HG03103 (cell line): ENCODE results near the gene NOP53.
"Not testable (repeated sequence)": the region's sequence is repeated elsewhere in the genome, so short reads cannot be mapped to it uniquely, and the experiment has no call there.

Source experiments
- ATAC-seq: cut with Tn5 transposase; IDR thresholded peaks from one replicate; pipeline ENCODE4 v1.9.1; 2021; ENCODE audit warnings: low read depth; ENCODE audit not compliant: unreplicated experiment

Gene NOP53

DNA sequence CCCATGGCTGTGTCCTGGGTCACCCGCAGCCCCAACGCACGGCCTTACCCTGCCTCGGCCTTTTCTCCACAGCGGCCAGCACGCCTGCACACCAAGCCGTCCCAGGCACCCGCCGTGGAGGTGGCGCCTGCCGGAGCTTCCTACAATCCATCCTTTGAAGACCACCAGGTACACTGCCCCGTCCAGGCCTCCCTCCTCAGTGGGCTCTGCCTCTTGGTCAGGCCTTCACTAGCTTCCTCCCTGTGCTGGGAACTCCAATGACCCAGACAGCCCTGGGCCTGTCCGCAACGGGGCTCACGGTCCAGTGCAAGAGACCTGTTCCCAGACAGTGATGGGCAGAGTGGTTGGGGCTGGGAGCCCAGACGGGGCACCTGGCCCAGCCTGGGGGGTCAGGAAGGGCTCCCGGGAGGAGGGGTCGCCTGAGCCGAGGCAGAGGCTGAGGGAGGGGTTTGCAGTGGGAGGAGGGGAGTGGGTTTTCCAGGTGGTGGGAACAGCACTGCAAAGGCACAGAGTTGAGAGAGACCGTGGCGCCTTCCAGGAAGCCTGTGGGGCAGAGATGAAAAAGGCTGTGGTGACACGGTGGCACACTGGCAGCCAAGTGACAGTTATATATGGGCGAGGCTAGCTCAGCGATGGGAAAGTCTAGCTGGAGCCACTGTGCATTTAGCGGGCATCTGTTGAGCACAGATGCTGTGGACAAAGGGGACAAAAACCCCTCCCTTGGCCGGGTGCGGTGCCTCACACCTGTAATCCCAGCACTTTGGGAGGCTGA lies 7.3 kb downstream of the NOP53 start:
- no peak for ATAC-seq

GRCh38 chr19:47754206-47755064 lies 9.1 kb downstream of the NOP53 start:
- ATAC-seq, result no peak

- no peak for ATAC-seq
These were observed 9.9 kb downstream of the NOP53 start for GRCh38 chr19:47755065-47755761.

DNA sequence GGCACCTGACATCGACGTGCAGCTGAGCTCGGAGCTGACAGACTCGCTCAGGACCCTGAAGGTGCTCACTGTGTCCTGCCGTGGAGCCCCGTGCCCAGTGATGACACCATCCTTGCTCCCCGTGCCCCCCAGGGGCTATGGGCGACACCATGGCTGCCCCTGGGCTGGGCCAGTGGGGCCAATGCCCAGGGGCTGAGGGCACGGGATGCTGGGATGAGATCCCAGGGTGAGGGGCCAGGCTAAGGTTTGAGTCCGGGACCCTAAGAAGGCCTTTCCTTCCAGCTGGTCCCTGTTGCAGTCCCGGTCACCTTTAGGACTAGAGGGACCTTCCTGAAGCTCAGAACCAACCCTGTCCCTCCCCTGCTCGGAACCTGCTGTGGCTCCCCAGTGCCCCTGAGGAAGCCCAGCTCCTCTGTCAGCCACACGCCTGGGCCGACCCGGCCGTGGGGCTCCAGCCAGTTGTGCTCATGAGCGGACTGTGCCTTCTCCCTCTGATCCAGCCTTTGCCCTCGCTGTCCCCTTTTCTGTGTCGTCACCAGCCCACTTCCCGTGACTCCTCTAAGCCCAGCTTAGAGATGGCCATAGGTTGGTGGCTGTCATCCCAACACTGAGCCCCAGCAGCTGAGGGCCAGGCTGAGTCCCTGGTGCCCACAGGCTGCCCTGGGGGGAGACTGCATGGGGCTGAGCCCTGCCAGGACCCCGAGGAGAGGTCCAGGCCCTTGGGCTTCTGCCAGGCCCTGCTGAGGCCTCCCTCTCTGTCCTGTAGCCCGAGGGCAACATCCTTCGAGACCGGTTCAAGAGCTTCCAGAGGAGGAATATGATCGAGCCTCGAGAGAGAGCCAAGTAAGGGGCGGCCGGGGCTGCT lies 10.6 kb downstream of the NOP53 start:
- no peak for ATAC-seq

- no peak for ATAC-seq
These were observed 11.2 kb downstream of the NOP53 start for GRCh38 chr19:47756627-47756929.

- no peak for ATAC-seq
These were observed 11.7 kb downstream of the NOP53 start for GRCh38 chr19:47756953-47757608.

GRCh38 chr19:47757617-47758442 lies 12.5 kb downstream of the NOP53 start:
- no peak for ATAC-seq

- ATAC-seq, result no peak
These were observed 13.1 kb downstream of the NOP53 start for GRCh38 chr19:47758443-47758804.

- ATAC-seq, result no peak
These were observed 15.3 kb downstream of the NOP53 start for GRCh38 chr19:47760632-47760999.

GRCh38 chr19:47761566-47761965 lies 16.2 kb downstream of the NOP53 start:
- no peak for ATAC-seq

- ATAC-seq, result no peak
These were observed 16.8 kb downstream of the NOP53 start for GRCh38 chr19:47762151-47762550.

- ATAC-seq, result no peak
These were observed 17.4 kb downstream of the NOP53 start for GRCh38 chr19:47762615-47763308.

- not testable (repeated sequence) for ATAC-seq
These were observed 19.4 kb downstream of the NOP53 start for GRCh38 chr19:47764705-47765104.

DNA sequence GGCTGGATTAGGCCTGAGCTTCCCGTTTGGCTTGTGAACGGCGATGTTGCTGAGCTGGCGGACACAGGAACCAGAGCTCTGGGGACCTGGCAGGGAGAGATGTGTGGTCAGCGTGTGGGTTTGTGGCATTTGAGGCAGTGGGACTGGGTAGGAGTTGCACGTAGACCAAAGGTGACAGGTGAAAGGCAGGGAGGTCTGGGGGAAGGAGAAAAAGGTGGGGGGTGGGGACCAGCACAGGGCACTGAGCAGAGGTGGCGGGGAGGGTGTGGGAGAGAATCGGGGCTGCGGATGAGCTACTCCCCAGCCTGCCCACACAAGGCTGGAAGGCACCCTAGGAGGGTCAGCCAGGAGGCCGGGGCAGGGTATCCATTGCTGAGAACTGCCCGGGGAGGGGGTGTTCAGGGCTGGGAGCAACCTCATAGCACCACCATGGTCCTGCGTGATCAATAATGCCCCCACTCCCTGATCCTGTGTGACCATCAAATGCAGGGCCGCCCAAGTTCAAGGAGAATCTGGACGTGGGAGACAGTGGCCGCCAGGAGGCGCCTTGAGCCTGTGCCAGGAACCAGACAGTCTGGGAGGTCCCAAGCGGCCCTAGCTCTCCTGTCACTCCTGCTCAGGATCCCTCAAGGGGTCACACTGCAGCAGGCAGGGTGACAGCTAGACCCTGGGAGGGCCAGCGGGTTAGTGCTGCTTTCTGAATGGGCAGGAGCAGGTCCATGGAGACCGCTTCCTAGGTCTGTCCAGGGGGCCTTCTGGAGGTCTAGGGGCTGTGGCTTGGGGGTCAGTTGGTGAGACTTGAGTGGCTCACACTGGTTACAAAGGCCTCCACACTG lies 20.4 kb downstream of the NOP53 start:
- no peak for ATAC-seq

DNA sequence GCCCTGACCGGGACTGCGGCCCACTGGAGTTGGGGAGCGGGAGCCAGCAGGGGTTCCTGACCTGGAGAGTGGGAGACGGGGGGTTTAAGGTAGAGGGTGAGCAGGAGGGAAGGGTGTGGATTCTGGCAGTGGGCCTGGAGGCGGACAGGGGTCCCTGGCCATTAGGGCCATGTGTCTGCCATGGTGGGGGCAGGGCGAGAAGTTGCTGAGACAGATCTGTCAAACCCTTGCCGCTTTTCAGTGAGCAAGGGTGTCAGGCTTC lies 20.9 kb downstream of the NOP53 start:
- ATAC-seq, result no peak

- no peak for ATAC-seq
These were observed 21.3 kb downstream of the NOP53 start for GRCh38 chr19:47766670-47767069.

GRCh38 chr19:47767349-47767748 lies 22.0 kb downstream of the NOP53 start:
- ATAC-seq, result no peak

DNA sequence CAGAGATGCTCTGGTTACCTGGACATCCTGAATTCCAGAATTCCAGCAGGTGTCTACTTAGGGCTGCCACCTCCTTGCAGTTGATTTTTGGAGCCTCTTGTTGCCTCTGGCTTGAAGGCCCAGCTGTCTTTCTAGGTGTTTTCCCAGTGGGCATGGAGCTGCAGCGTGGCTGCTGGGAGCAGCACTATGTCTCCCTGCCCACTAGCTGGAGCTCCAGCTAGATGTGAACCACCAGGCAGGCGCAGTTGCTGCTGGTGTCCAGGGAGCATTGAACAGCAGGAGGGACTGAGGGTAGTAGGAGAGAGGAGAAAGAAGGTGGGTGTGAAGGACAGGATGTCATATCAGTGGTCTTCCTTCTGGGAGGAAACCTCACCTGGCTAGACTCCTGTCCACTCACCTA lies 23.3 kb downstream of the NOP53 start:
- no peak for ATAC-seq
